Neural progenitor cell (in vitro differentiated cells): ENCODE results near the gene CYP3A7. TPM values are rescaled to one million over a fixed set of nuclear protein-coding genes. Genes with fewer than 3 reads are reported as not detected.

Experiments
- DNase-seq: peaks from one replicate; pipeline ENCODE4 v3.0.0-alpha.2; 2016; ENCODE audit warnings: low spot score
- H2AFZ ChIP-seq: fragments of 200-600 bp; sonication (generic); replicated peaks from 2 replicates; pipeline ENCODE4 v1.6.1; 2016; ENCODE audit warnings: antibody characterized with exemption
- H3F3A ChIP-seq: fragments of 200-600 bp; sonication (generic); 2 replicates; pipeline ENCODE4 v1.6.1; 2016; ENCODE audit warnings: antibody characterized with exemption, low read depth
- H3K27ac ChIP-seq: fragments of 200-600 bp; sonication (generic); 2 replicates; pipeline ENCODE4 v1.5.1; 2016; ENCODE audit warnings: mild to moderate bottlenecking
- H3K27me3 ChIP-seq: fragments of 200-600 bp; sonication (generic); 2 replicates; pipeline ENCODE4 v1.6.1; 2016; ENCODE audit warnings: mild to moderate bottlenecking, moderate library complexity
- H3K36me3 ChIP-seq: fragments of 200-600 bp; sonication (generic); 2 replicates; pipeline ENCODE4 v1.5.1; 2016
- H3K4me1 ChIP-seq: fragments of 200-600 bp; sonication (generic); 2 replicates; pipeline ENCODE4 v1.6.1; 2016; ENCODE audit warnings: mixed run types
- H3K4me2 ChIP-seq: fragments of 200-600 bp; sonication (generic); 2 replicates; pipeline ENCODE4 v1.6.1; 2016
- H3K4me3 ChIP-seq: fragments of 200-600 bp; sonication (generic); 2 replicates; pipeline ENCODE4 v1.5.1; 2016
- H3K79me2 ChIP-seq: fragments of 200-600 bp; sonication (generic); 2 replicates; pipeline ENCODE4 v1.6.1; 2016; ENCODE audit warnings: low read depth
- H3K9ac ChIP-seq: fragments of 200-600 bp; sonication (generic); 2 replicates; pipeline ENCODE4 v1.6.1; 2016
- H3K9me3 ChIP-seq: fragments of 200-600 bp; sonication (generic); 2 replicates; pipeline ENCODE4 v1.5.1; 2016; ENCODE audit warnings: low read depth
- H4K20me1 ChIP-seq: fragments of 200-600 bp; sonication (generic); 2 replicates; pipeline ENCODE4 v1.6.1; 2016; ENCODE audit warnings: low read depth
- H3K27ac Mint-ChIP-seq: 3 replicates; pipeline ENCODE4 v1.8.0; 2021; ENCODE audit warnings: mixed read lengths
- H3K27me3 Mint-ChIP-seq: 2 replicates; pipeline ENCODE4 v1.8.0; 2022; ENCODE audit warnings: low read depth, mild to moderate bottlenecking, inconsistent platforms, moderate library complexity, mixed read lengths; ENCODE audit not compliant: insufficient read depth
- H3K36me3 Mint-ChIP-seq: 3 replicates; pipeline ENCODE4 v1.8.0; 2021; ENCODE audit warnings: mixed read lengths
- H3K4me1 Mint-ChIP-seq: 3 replicates; pipeline ENCODE4 v1.8.0; 2021; ENCODE audit warnings: mixed read lengths
- H3K4me3 Mint-ChIP-seq: 3 replicates; pipeline ENCODE4 v1.8.0; 2021; ENCODE audit warnings: mild to moderate bottlenecking, moderate library complexity, mixed read lengths
- H3K9me3 Mint-ChIP-seq: 3 replicates; pipeline ENCODE4 v1.8.0; 2020; ENCODE audit warnings: mixed read lengths
- CTCF ChIP-seq: fragments of 200-600 bp; sonication (generic); IDR thresholded peaks from 2 replicates; pipeline ENCODE4 v1.5.1; 2017; ENCODE audit warnings: antibody characterized with exemption, mild to moderate bottlenecking
- EZH2 ChIP-seq: fragments of 200-600 bp; sonication (generic); IDR thresholded peaks from 2 replicates; pipeline ENCODE4 v1.6.1; 2017; ENCODE audit warnings: antibody characterized with exemption, mild to moderate bottlenecking, moderate library complexity
- EZH2phosphoT487 ChIP-seq: fragments of 200-600 bp; sonication (generic); IDR thresholded peaks from 2 replicates; pipeline ENCODE4 v1.6.1; 2017; ENCODE audit warnings: antibody characterized with exemption
- total RNA-seq: library from RNA; depleted of rRNA; stranded (reverse); fragments of >200 nt; gene quantifications from 2 replicates; pipeline ENCODE4 v1.2.3, GENCODE V29; 2015; ENCODE audit warnings: low replicate concordance

The CYP3A7 gene
- total RNA-seq, 1 donor from 2014 or later: not detected

- no peak for DNase-seq
- H4K20me1 ChIP-seq: no peaks in the 10 kb centered on the region
- no peaks in the 10 kb centered on the region for H3K27me3 Mint-ChIP-seq
Measured at GRCh38 chr7:99733003-99733402, 2.0 kb downstream of the CYP3A7 start.

GRCh38 chr7:99731638-99732374, 3.2 kb downstream of the CYP3A7 start:
- H3K9me3 Mint-ChIP-seq: no peaks in the 10 kb centered on the region
- H3K79me2 ChIP-seq: no peaks in the 10 kb centered on the region
- H3K36me3 Mint-ChIP-seq: no peaks in the 10 kb centered on the region

More at GRCh38 chr7:99733003-99733402, 2.0 kb downstream of the CYP3A7 start:
- Histone ChIP-seq H3K9ac (no peak overlapping the region), H3K4me1 (no peaks in the 10 kb centered on the region), H3K36me3 (no peaks in the 10 kb centered on the region), H3K79me2 (no peaks in the 10 kb centered on the region), H3K27me3 (no peaks in the 10 kb centered on the region), H2AFZ (no peak overlapping the region), H3K27ac (no peak overlapping the region), H3F3A (no peaks in the 10 kb centered on the region), H3K9me3 (no peaks in the 10 kb centered on the region), H3K4me2 (no peak overlapping the region), H3K4me3 (no peak overlapping the region)
- H3K4me1 Mint-ChIP-seq: no peaks in the 10 kb centered on the region
- H3K36me3 Mint-ChIP-seq: no peaks in the 10 kb centered on the region
- H3K4me3 Mint-ChIP-seq: no peak overlapping the region
- TF ChIP-seq EZH2: no peak
- TF ChIP-seq CTCF: no peak
- no peak for TF ChIP-seq EZH2phosphoT487
- no peak overlapping the region for H3K27ac Mint-ChIP-seq
- H3K9me3 Mint-ChIP-seq: no peaks in the 10 kb centered on the region

GRCh38 chr7:99730992-99731391, 4.0 kb downstream of the CYP3A7 start:
- no peak overlapping the region for H3K4me3 ChIP-seq
- Mint-ChIP-seq H3K4me1 (no peaks in the 10 kb centered on the region), H3K4me3 (no peak overlapping the region), H3K36me3 (no peaks in the 10 kb centered on the region), H3K27me3 (no peaks in the 10 kb centered on the region), H3K9me3 (no peaks in the 10 kb centered on the region), H3K27ac (no peak overlapping the region)
- no peak overlapping the region for H3K9ac ChIP-seq
- no peaks in the 10 kb centered on the region for H3K36me3 ChIP-seq
- H4K20me1 ChIP-seq: no peaks in the 10 kb centered on the region
- no peaks in the 10 kb centered on the region for H3K4me1 ChIP-seq
- H2AFZ ChIP-seq: no peak overlapping the region
- no peak for DNase-seq
- H3K4me2 ChIP-seq: no peak overlapping the region
- H3K27ac ChIP-seq: no peak overlapping the region
- TF ChIP-seq EZH2phosphoT487 (no peak), EZH2 (no peak), CTCF (no peak)
- H3K79me2 ChIP-seq: no peaks in the 10 kb centered on the region
- H3K9me3 ChIP-seq: no peaks in the 10 kb centered on the region
- no peaks in the 10 kb centered on the region for H3K27me3 ChIP-seq
- H3F3A ChIP-seq: no peaks in the 10 kb centered on the region

More at GRCh38 chr7:99731638-99732374, 3.2 kb downstream of the CYP3A7 start:
- Histone ChIP-seq H4K20me1 (no peaks in the 10 kb centered on the region), H3K9ac (no peak overlapping the region), H2AFZ (no peak overlapping the region), H3K4me2 (no peak overlapping the region), H3K9me3 (no peaks in the 10 kb centered on the region), H3F3A (no peaks in the 10 kb centered on the region), H3K4me1 (no peaks in the 10 kb centered on the region), H3K4me3 (no peak overlapping the region), H3K27me3 (no peaks in the 10 kb centered on the region), H3K36me3 (no peaks in the 10 kb centered on the region), H3K27ac (no peak overlapping the region)
- DNase-seq: no peak
- TF ChIP-seq CTCF (no peak), EZH2phosphoT487 (no peak), EZH2 (no peak)
- Mint-ChIP-seq H3K27ac (no peak overlapping the region), H3K4me3 (no peak overlapping the region), H3K4me1 (no peaks in the 10 kb centered on the region), H3K27me3 (no peaks in the 10 kb centered on the region)
